Ishikawa (cell line): ENCODE data around the gene GSTA4.

Source experiments
- CEBPB ChIP-seq: IDR thresholded peaks from 2 replicates; pipeline ENCODE4 v1.6.1; 2012
- CREB1 ChIP-seq: IDR thresholded peaks from 2 replicates; pipeline ENCODE4 v1.6.1; 2012; ENCODE audit warnings: low read depth
- EGR1 ChIP-seq: IDR thresholded peaks from 2 replicates; pipeline ENCODE4 v1.6.1; 2012
- EP300 ChIP-seq: IDR thresholded peaks from 2 replicates; pipeline ENCODE4 v1.6.1; 2012; ENCODE audit warnings: borderline replicate concordance
- FOXM1 ChIP-seq: IDR thresholded peaks from 2 replicates; pipeline ENCODE4 v1.6.1; 2012; ENCODE audit warnings: low read depth, borderline replicate concordance
- NFIC ChIP-seq: IDR thresholded peaks from 2 replicates; pipeline ENCODE4 v1.6.1; 2012
- RAD21 ChIP-seq: IDR thresholded peaks from 2 replicates; pipeline ENCODE4 v1.6.1; 2012; ENCODE audit warnings: low read depth
- TAF1 ChIP-seq: IDR thresholded peaks from 2 replicates; pipeline ENCODE4 v1.6.1; 2012; ENCODE audit warnings: low read depth, mild to moderate bottlenecking
- TCF12 ChIP-seq: IDR thresholded peaks from 2 replicates; pipeline ENCODE4 v1.6.1; 2012; ENCODE audit warnings: low read depth
- TEAD4 ChIP-seq: IDR thresholded peaks from 2 replicates; pipeline ENCODE4 v1.6.1; 2012
- YY1 ChIP-seq: IDR thresholded peaks from 2 replicates; pipeline ENCODE4 v1.6.1; 2012; ENCODE audit warnings: low read depth
- ZBTB7A ChIP-seq: IDR thresholded peaks from 2 replicates; pipeline ENCODE4 v1.6.1; 2012; ENCODE audit warnings: low read depth
- TF ChIP-seq, protein P1 (sequence below): IDR thresholded peaks from 2 replicates; pipeline ENCODE4 v1.6.1; 2012
- TF ChIP-seq, protein P2 (sequence below): IDR thresholded peaks from 2 replicates; pipeline ENCODE4 v1.6.1; 2012; ENCODE audit warnings: low read depth, mild to moderate bottlenecking
- TF ChIP-seq, protein P3 (sequence below): IDR thresholded peaks from 2 replicates; pipeline ENCODE4 v1.6.1; 2012

GSTA4 gene

DNA sequence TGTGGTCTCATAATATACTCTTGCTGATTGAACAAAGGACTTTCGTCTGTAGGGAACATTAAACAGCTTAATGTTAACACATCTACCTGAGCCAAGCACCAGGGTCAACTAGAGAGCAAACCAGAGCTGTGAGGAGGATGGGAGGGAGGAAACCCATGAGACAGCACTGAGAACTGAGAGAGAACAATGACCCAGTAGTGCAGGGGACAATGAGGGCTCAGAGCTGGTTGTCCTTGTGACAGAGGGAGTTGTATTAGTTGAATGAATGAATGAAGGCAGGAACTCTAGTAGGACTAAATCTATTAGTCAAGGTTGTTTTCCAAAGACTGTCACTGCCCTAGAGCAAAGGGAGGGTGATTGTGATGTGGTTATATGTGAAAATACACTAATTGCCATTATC, 28.2 kb upstream of the GSTA4 start:
- TF ChIP-seq RAD21 (no peak), FOXM1 (no peak), TEAD4 (no peak), CEBPB (no peak), EP300 (no peak), YY1 (no peak), EGR1 (no peak), TAF1 (no peak), TCF12 (no peak), ZBTB7A (no peak), CREB1 (no peak), NFIC (no peak)
- TF ChIP-seq, protein P1, sequence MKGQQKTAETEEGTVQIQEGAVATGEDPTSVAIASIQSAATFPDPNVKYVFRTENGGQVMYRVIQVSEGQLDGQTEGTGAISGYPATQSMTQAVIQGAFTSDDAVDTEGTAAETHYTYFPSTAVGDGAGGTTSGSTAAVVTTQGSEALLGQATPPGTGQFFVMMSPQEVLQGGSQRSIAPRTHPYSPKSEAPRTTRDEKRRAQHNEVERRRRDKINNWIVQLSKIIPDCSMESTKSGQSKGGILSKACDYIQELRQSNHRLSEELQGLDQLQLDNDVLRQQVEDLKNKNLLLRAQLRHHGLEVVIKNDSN, result no peak
- TF ChIP-seq, protein P2, sequence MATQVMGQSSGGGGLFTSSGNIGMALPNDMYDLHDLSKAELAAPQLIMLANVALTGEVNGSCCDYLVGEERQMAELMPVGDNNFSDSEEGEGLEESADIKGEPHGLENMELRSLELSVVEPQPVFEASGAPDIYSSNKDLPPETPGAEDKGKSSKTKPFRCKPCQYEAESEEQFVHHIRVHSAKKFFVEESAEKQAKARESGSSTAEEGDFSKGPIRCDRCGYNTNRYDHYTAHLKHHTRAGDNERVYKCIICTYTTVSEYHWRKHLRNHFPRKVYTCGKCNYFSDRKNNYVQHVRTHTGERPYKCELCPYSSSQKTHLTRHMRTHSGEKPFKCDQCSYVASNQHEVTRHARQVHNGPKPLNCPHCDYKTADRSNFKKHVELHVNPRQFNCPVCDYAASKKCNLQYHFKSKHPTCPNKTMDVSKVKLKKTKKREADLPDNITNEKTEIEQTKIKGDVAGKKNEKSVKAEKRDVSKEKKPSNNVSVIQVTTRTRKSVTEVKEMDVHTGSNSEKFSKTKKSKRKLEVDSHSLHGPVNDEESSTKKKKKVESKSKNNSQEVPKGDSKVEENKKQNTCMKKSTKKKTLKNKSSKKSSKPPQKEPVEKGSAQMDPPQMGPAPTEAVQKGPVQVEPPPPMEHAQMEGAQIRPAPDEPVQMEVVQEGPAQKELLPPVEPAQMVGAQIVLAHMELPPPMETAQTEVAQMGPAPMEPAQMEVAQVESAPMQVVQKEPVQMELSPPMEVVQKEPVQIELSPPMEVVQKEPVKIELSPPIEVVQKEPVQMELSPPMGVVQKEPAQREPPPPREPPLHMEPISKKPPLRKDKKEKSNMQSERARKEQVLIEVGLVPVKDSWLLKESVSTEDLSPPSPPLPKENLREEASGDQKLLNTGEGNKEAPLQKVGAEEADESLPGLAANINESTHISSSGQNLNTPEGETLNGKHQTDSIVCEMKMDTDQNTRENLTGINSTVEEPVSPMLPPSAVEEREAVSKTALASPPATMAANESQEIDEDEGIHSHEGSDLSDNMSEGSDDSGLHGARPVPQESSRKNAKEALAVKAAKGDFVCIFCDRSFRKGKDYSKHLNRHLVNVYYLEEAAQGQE, result no peak
- TF ChIP-seq, protein P3, sequence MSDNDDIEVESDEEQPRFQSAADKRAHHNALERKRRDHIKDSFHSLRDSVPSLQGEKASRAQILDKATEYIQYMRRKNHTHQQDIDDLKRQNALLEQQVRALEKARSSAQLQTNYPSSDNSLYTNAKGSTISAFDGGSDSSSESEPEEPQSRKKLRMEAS, result no peak

DNA sequence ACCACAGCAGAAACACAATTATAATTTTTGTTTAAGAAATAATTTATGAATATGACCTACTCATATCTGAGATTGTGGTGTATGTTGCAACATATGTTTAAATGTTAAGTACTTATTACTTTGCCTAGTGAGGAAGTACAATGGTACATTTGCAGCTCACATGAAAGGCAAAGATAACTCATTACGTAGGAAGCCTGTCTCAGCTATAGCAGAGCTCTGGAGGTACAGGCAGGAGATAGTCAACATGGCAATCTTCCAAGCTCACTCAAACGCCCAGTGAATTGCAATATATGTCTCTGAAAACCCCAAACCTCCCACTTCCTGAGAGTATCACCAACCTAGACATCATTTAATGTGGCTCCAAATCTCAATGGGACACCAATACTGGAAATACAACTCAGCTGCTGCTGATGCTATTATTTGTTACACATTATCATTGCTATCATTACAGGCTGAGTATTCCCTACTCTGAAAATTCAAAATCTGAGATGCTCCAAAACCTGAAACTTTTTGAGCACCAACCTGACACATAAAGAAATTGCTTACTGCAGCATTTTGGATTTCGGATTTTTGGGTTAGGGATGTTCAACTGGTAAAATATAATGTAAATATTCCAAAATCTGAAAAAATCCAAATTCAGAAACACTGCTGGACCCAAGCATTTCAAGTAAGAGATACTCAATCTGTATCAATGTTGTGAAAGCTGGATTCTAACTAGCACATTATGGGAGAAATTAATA, 25.1 kb upstream of the GSTA4 start:
- TF ChIP-seq, protein P3, result no peak
- no peak for TF ChIP-seq EP300
- TF ChIP-seq TAF1, result no peak
- no peak for TF ChIP-seq TEAD4
- TF ChIP-seq CREB1, result no peak
- no peak for TF ChIP-seq ZBTB7A

DNA sequence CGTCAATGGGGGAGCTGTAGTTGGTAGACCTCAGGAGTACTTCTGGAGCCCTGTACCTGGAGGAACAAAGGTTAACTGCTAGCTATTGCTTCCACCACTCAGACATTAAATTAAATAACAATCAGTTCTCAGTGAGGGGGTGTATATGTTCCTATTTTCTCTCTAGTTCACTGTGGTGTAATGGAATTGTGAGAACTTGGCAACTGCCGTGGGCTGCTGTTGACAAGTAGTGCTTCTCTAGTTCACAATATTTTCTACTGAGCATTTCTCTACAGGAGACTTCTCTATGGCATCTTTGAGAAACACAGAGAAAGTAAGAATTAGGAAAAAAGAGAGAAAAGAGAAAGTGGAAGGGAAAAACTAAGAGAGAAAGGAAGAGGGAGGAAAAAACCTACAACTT, 23.4 kb upstream of the GSTA4 start:
- TF ChIP-seq TCF12 (no peak), YY1 (no peak), NFIC (no peak), TEAD4 (no peak), EGR1 (no peak)
- TF ChIP-seq, protein P3, result no peak
- TF ChIP-seq, protein P2, result no peak
- TF ChIP-seq, protein P1, result no peak

DNA sequence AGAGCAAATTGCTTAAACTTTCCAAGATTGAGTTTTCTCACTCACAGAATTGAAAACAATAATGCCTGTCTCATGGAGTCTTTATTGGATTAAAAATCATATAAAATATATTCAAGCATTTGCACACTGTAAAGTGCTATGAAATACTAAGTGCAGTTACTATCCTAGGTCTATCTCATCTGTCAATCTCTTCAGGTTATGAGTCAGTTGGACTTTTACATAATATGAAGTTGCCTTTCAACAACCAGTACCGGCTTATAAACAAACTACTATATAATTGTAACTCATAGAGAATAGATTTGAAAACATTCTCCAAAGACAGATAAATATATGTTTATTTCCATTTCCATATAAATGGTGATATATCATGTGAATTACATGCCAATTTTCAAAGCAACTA, 20.4 kb upstream of the GSTA4 start:
- TF ChIP-seq NFIC (no peak), TEAD4 (no peak), RAD21 (no peak), EP300 (no peak), EGR1 (no peak), ZBTB7A (no peak), YY1 (no peak), FOXM1 (no peak), CEBPB (no peak), TCF12 (no peak)
- TF ChIP-seq, protein P3, result no peak
- TF ChIP-seq, protein P1, result no peak

DNA sequence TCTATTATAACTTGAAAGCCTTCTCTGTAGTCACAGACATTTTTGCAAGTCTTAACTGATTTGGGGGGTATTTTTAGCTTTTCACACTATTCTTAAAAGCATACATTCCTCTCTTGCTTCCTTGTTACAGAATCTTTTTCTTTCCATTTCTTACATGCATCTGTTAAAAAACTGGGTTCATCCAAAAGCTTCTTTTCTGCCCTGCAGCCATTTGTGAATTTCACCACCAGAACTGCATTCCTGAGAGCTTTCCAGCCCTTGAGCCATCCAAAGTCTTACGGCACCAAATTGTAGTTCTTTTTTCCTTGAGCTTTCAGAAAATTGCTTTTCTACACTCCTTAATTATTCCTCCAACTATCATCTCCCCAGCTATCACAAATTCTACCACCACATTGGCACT, 19.7 kb upstream of the GSTA4 start:
- TF ChIP-seq, protein P3, result no peak
- TF ChIP-seq TAF1 (no peak), EGR1 (no peak), TEAD4 (no peak), TCF12 (no peak), CEBPB (no peak), ZBTB7A (no peak)
